Measurements from ENCODE around the gene PAN3. TPM values are rescaled to one million over a fixed set of nuclear protein-coding genes. Genes with fewer than 3 reads are reported as not detected.
"Not testable (repeated sequence)": the region's sequence is repeated elsewhere in the genome, so short reads cannot be mapped to it uniquely, and the experiment has no call there.

PAN3 gene
- total and polyA plus RNA-seq, 5 donors from 2014 or later, result 3.1 to 81.4 (median 3.6) TPM

GRCh38 chr13:28138756-28139470 lies 568 bp downstream of the PAN3 start:
- peaks cover 7% of the 10 kb centered on the region for H3K27me3 Mint-ChIP-seq
- H3K4me1 ChIP-seq (ENCODE audit: control insufficient read depth, insufficient read depth, low read length, poor library complexity, severe bottlenecking), result peaks cover 41% of the 10 kb centered on the region
- DNase-seq (peak; percentile 81 to 94 (median 88)), ATAC-seq (ENCODE audit: low read depth in 2 of 2) (peak; percentile 66 to 72)
- no peaks in the 10 kb centered on the region for H3K27me3 ChIP-seq (ENCODE audit: control insufficient read depth, insufficient read depth, low read length)
- peak overlapping the region; percentile 96 to 97 (median 96) for H3K27ac Mint-ChIP-seq
- peaks cover 3% of the 10 kb centered on the region for H3K36me3 Mint-ChIP-seq
- no peaks in the 10 kb centered on the region for H3K36me3 ChIP-seq (ENCODE audit: control insufficient read depth, insufficient read depth, low read length)
- peaks cover 39 to 71% (median 51%) of the 10 kb centered on the region in 4 donors for H3K4me1 Mint-ChIP-seq
- peak overlapping the region; percentile 94 for H3K4me3 ChIP-seq (ENCODE audit: low read depth, low read length)
- no peaks in the 10 kb centered on the region for H3K9me3 ChIP-seq (ENCODE audit: control insufficient read depth in 2 of 2, low read length in 2 of 2)
- H3K9me3 Mint-ChIP-seq, result peaks cover 0 to 1% (median 0%) of the 10 kb centered on the region in 7 donors
- H3K4me3 Mint-ChIP-seq, result peak overlapping the region; percentile 91 to 100 (median 93)
- H3K27ac ChIP-seq (ENCODE audit: insufficient read depth, low read length, poor library complexity, severe bottlenecking), result peak overlapping the region; percentile 97

- Mint-ChIP-seq H3K27me3 (peaks cover 7% of the 10 kb centered on the region), H3K36me3 (peaks cover 3% of the 10 kb centered on the region), H3K9me3 (peaks cover 0 to 1% (median 0%) of the 10 kb centered on the region in 7 donors), H3K4me3 (peak overlapping the region; percentile 74 to 93 (median 92)), H3K27ac (peak overlapping the region; percentile 96 to 97 (median 96)), H3K4me1 (peaks cover 41 to 79% (median 57%) of the 10 kb centered on the region in 4 donors)
- Histone ChIP-seq H3K27me3 (ENCODE audit: control insufficient read depth, insufficient read depth, low read length) (no peaks in the 10 kb centered on the region), H3K4me1 (ENCODE audit: control insufficient read depth, insufficient read depth, low read length, poor library complexity, severe bottlenecking) (peaks cover 41% of the 10 kb centered on the region), H3K4me3 (ENCODE audit: low read depth, low read length) (peak overlapping the region; percentile 94), H3K36me3 (ENCODE audit: control insufficient read depth, insufficient read depth, low read length) (peaks cover 3% of the 10 kb centered on the region), H3K27ac (ENCODE audit: insufficient read depth, low read length, poor library complexity, severe bottlenecking) (no peak overlapping the region), H3K9me3 (ENCODE audit: control insufficient read depth in 2 of 2, low read length in 2 of 2) (no peaks in the 10 kb centered on the region)
- DNase-seq, result no peak
- ATAC-seq (ENCODE audit: low read depth in 2 of 2), result no peak
These were observed 2.2 kb downstream of the PAN3 start for GRCh38 chr13:28140433-28141125.

GRCh38 chr13:28141542-28141941 lies 3.2 kb downstream of the PAN3 start:
- not testable (repeated sequence) for H3K27ac ChIP-seq (ENCODE audit: insufficient read depth, low read length, poor library complexity, severe bottlenecking); H3K9me3 ChIP-seq (ENCODE audit: control insufficient read depth in 2 of 2, low read length in 2 of 2); H3K9me3 Mint-ChIP-seq; DNase-seq; H3K27me3 Mint-ChIP-seq; H3K36me3 Mint-ChIP-seq; H3K36me3 ChIP-seq (ENCODE audit: control insufficient read depth, insufficient read depth, low read length); ATAC-seq (ENCODE audit: low read depth in 2 of 2); H3K27me3 ChIP-seq (ENCODE audit: control insufficient read depth, insufficient read depth, low read length)
- Mint-ChIP-seq H3K4me1 (peaks cover 43 to 81% (median 58%) of the 10 kb centered on the region in 4 donors), H3K4me3 (peak overlapping the region; percentile 83 to 93 (median 88)), H3K27ac (peak overlapping the region; percentile 12 to 69 (median 23))
- H3K4me3 ChIP-seq (ENCODE audit: low read depth, low read length), result peak overlapping the region; percentile 51
- H3K4me1 ChIP-seq (ENCODE audit: control insufficient read depth, insufficient read depth, low read length, poor library complexity, severe bottlenecking), result peaks cover 50% of the 10 kb centered on the region

- Mint-ChIP-seq H3K4me3 (peak overlapping the region in 1 of 4 donors; percentile 12), H3K27me3 (no peaks in the 10 kb centered on the region), H3K4me1 (peaks cover 46 to 87% (median 69%) of the 10 kb centered on the region in 4 donors), H3K36me3 (peaks cover 3% of the 10 kb centered on the region), H3K9me3 (peaks cover 0 to 1% (median 0%) of the 10 kb centered on the region in 7 donors), H3K27ac (peak overlapping the region in 1 of 3 donors; percentile 56)
- H3K27ac ChIP-seq (ENCODE audit: insufficient read depth, low read length, poor library complexity, severe bottlenecking), result no peak overlapping the region
- H3K4me1 ChIP-seq (ENCODE audit: control insufficient read depth, insufficient read depth, low read length, poor library complexity, severe bottlenecking), result peaks cover 46% of the 10 kb centered on the region
- ATAC-seq (ENCODE audit: low read depth in 2 of 2), result no peak
- H3K9me3 ChIP-seq (ENCODE audit: control insufficient read depth in 2 of 2, low read length in 2 of 2), result no peaks in the 10 kb centered on the region
- H3K4me3 ChIP-seq (ENCODE audit: low read depth, low read length), result no peak overlapping the region
- H3K27me3 ChIP-seq (ENCODE audit: control insufficient read depth, insufficient read depth, low read length), result no peaks in the 10 kb centered on the region
- DNase-seq, result no peak
- H3K36me3 ChIP-seq (ENCODE audit: control insufficient read depth, insufficient read depth, low read length), result peaks cover 8% of the 10 kb centered on the region
These were observed 6.7 kb downstream of the PAN3 start for GRCh38 chr13:28145049-28145448.

GRCh38 chr13:28147495-28147894 lies 9.2 kb downstream of the PAN3 start:
- Mint-ChIP-seq H3K36me3 (peaks cover 7% of the 10 kb centered on the region), H3K27ac (no peak overlapping the region), H3K27me3 (no peaks in the 10 kb centered on the region), H3K4me1 (peaks cover 41 to 80% (median 62%) of the 10 kb centered on the region in 4 donors), H3K4me3 (no peak overlapping the region), H3K9me3 (peaks cover 0 to 1% (median 0%) of the 10 kb centered on the region in 7 donors)
- Histone ChIP-seq H3K27ac (ENCODE audit: insufficient read depth, low read length, poor library complexity, severe bottlenecking) (no peak overlapping the region), H3K36me3 (ENCODE audit: control insufficient read depth, insufficient read depth, low read length) (peaks cover 8% of the 10 kb centered on the region), H3K4me1 (ENCODE audit: control insufficient read depth, insufficient read depth, low read length, poor library complexity, severe bottlenecking) (peaks cover 22% of the 10 kb centered on the region), H3K4me3 (ENCODE audit: low read depth, low read length) (no peak overlapping the region), H3K9me3 (ENCODE audit: control insufficient read depth in 2 of 2, low read length in 2 of 2) (no peaks in the 10 kb centered on the region), H3K27me3 (ENCODE audit: control insufficient read depth, insufficient read depth, low read length) (no peaks in the 10 kb centered on the region)
- no peak for ATAC-seq (ENCODE audit: low read depth in 2 of 2)
- no peak for DNase-seq

- H3K4me3 Mint-ChIP-seq, result peak overlapping the region in 1 of 4 donors; percentile 32
These were observed 20.7 kb downstream of the PAN3 start for GRCh38 chr13:28159057-28159456.

GRCh38 chr13:28161370-28161769 lies 23.0 kb downstream of the PAN3 start:
- Histone ChIP-seq H3K4me3 (ENCODE audit: low read depth, low read length) (no peak overlapping the region), H3K27ac (ENCODE audit: insufficient read depth, low read length, poor library complexity, severe bottlenecking) (no peak overlapping the region), H3K27me3 (ENCODE audit: control insufficient read depth, insufficient read depth, low read length) (no peaks in the 10 kb centered on the region), H3K36me3 (ENCODE audit: control insufficient read depth, insufficient read depth, low read length) (no peaks in the 10 kb centered on the region), H3K9me3 (ENCODE audit: control insufficient read depth in 2 of 2, low read length in 2 of 2) (no peaks in the 10 kb centered on the region), H3K4me1 (ENCODE audit: control insufficient read depth, insufficient read depth, low read length, poor library complexity, severe bottlenecking) (peaks cover 11% of the 10 kb centered on the region)
- no peak for ATAC-seq (ENCODE audit: low read depth in 2 of 2)
- H3K9me3 Mint-ChIP-seq, result peaks cover 0 to 5% (median 2%) of the 10 kb centered on the region in 7 donors
- peak overlapping the region in 2 of 3 donors; percentile 0 to 39 for H3K27ac Mint-ChIP-seq
- H3K27me3 Mint-ChIP-seq, result no peaks in the 10 kb centered on the region
- peaks cover 49 to 82% (median 69%) of the 10 kb centered on the region in 4 donors for H3K4me1 Mint-ChIP-seq
- H3K4me3 Mint-ChIP-seq, result peak overlapping the region in 2 of 4 donors; percentile 29
- H3K36me3 Mint-ChIP-seq, result peaks cover 26% of the 10 kb centered on the region
- no peak for DNase-seq

More at GRCh38 chr13:28159057-28159456, 20.7 kb downstream of the PAN3 start:
- Histone ChIP-seq H3K27me3 (ENCODE audit: control insufficient read depth, insufficient read depth, low read length) (no peaks in the 10 kb centered on the region), H3K9me3 (ENCODE audit: control insufficient read depth in 2 of 2, low read length in 2 of 2) (no peaks in the 10 kb centered on the region), H3K27ac (ENCODE audit: insufficient read depth, low read length, poor library complexity, severe bottlenecking) (no peak overlapping the region), H3K4me1 (ENCODE audit: control insufficient read depth, insufficient read depth, low read length, poor library complexity, severe bottlenecking) (peaks cover 13% of the 10 kb centered on the region), H3K4me3 (ENCODE audit: low read depth, low read length) (no peak overlapping the region), H3K36me3 (ENCODE audit: control insufficient read depth, insufficient read depth, low read length) (no peaks in the 10 kb centered on the region)
- Mint-ChIP-seq H3K27me3 (no peaks in the 10 kb centered on the region), H3K36me3 (peaks cover 32% of the 10 kb centered on the region), H3K4me1 (peaks cover 38 to 71% (median 51%) of the 10 kb centered on the region in 4 donors), H3K9me3 (peaks cover 0 to 5% (median 2%) of the 10 kb centered on the region in 7 donors), H3K27ac (peak overlapping the region in 1 of 3 donors; percentile 44)
- ATAC-seq (ENCODE audit: low read depth in 2 of 2) (no peak), DNase-seq (no peak)
